GM19193 (cell line): ENCODE measurements around the gene MLN.

ENCODE experiments used
- POLR2A ChIP-seq: IDR thresholded peaks from 4 replicates; pipeline ENCODE4 v1.6.1; 2011; ENCODE audit not compliant: insufficient read depth, insufficient read length; ENCODE audit errors: extremely low read depth

Gene MLN

GRCh38 chr6:33751771-33752645, 51.8 kb downstream of the MLN start:
- TF ChIP-seq POLR2A: no peak

- TF ChIP-seq POLR2A: no peak
These were observed 53.4 kb downstream of the MLN start for GRCh38 chr6:33750244-33750991.

GRCh38 chr6:33749401-33749800, 54.4 kb downstream of the MLN start:
- TF ChIP-seq POLR2A: no peak

GRCh38 chr6:33748841-33749240, 55.0 kb downstream of the MLN start:
- TF ChIP-seq POLR2A: no peak

GRCh38 chr6:33747823-33748222, 56.0 kb downstream of the MLN start:
- no peak for TF ChIP-seq POLR2A

GRCh38 chr6:33746651-33747100, 57.1 kb downstream of the MLN start, which contains the start of gene IP6K3:
TSS of gene IP6K3 (minus strand) at chr6:33746905. CDS start at chr6:33735476, 11,429 bp downstream.
- TF ChIP-seq POLR2A: no peak

GRCh38 chr6:33746036-33746600, 57.7 kb downstream of the MLN start:
- TF ChIP-seq POLR2A: no peak

GRCh38 chr6:33745548-33745947, 58.3 kb downstream of the MLN start:
- TF ChIP-seq POLR2A: no peak

GRCh38 chr6:33744895-33745546, 58.8 kb downstream of the MLN start:
- no peak for TF ChIP-seq POLR2A
